MM.1S (cell line): ENCODE measurements around the gene SPHK2.

Source experiments
- EZH2 ChIP-seq: fragments of 300-600 bp; sonication (generic); optimal IDR thresholded peaks from 2 replicates; pipeline ENCODE3; 2017; ENCODE audit warnings: low read depth, mild to moderate bottlenecking, antibody characterized with exemption, low read length, mixed read lengths
- EZH2phosphoT487 ChIP-seq: fragments of 300-600 bp; sonication (generic); IDR thresholded peaks from 2 replicates; pipeline ENCODE4 v1.6.1; 2018; ENCODE audit warnings: antibody characterized with exemption, low read length
- TF ChIP-seq, protein P1 (sequence below): fragments of 300-600 bp; sonication (generic); IDR thresholded peaks from 2 replicates; pipeline ENCODE4 v1.5.1; 2016; ENCODE audit warnings: antibody characterized with exemption, low read length, mixed read lengths

DNA sequence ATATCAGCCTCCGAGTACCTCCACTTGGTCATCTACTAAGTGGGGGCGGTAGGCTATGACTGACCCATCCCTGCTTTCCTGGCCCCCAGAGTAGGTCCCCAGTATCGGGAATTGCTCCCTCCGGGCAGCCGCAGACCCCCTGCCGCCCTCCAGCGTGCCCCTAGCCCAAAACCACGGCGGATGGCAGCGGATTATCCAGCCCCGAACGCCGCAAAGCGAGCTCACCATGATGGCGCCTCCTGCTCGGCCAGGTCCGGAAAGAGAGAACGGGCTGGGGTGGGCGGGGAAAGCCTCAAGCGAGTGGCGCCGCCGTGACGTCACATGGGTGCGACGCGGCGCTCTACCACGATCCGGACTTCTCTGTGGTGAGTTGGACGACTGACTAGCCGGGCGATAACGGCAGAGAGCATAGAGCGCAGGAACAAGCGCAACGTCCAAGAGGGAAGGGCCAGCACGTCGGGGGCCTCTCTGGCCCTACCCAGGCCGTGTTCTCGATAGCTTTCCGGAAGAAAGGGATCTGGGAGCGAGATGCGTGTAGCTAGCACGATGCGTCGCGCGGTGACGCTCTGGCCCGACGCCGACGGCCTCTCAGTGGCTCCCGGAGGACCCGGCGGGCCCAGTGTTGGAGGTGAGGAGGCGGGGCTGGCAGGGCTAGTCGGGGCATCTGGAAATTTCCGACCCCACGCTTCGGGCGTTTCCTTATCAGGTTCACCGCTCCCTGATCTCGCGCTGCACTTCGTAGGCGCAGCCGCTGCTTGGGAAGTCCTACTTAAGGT is at the start of gene SPHK2, which contains the start of gene RPL18:
- TF ChIP-seq, protein P1, sequence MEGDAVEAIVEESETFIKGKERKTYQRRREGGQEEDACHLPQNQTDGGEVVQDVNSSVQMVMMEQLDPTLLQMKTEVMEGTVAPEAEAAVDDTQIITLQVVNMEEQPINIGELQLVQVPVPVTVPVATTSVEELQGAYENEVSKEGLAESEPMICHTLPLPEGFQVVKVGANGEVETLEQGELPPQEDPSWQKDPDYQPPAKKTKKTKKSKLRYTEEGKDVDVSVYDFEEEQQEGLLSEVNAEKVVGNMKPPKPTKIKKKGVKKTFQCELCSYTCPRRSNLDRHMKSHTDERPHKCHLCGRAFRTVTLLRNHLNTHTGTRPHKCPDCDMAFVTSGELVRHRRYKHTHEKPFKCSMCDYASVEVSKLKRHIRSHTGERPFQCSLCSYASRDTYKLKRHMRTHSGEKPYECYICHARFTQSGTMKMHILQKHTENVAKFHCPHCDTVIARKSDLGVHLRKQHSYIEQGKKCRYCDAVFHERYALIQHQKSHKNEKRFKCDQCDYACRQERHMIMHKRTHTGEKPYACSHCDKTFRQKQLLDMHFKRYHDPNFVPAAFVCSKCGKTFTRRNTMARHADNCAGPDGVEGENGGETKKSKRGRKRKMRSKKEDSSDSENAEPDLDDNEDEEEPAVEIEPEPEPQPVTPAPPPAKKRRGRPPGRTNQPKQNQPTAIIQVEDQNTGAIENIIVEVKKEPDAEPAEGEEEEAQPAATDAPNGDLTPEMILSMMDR: no peak
- TF ChIP-seq EZH2: no peak
- no peak for TF ChIP-seq EZH2phosphoT487
